ENCODE data around the gene MRGPRF. TPM values are rescaled to one million over a fixed set of nuclear protein-coding genes. Genes with fewer than 3 reads are reported as not detected.

The MRGPRF gene
- polyA plus RNA-seq, 2 of the 4 experiments (the other 2 are of a cell fraction): 0.04 TPM; not detected in 1

- no peak overlapping the region for H3K4me3 ChIP-seq
- H3K4me2 ChIP-seq: no peak overlapping the region
- H3K4me1 ChIP-seq: peaks cover 11% of the 10 kb centered on the region; the same call in 2 of the 3 replicates
- DNase-seq (ENCODE audit: low read depth in 1 of 2, low spot score in 1 of 2) (no peak), ATAC-seq (no peak), FAIRE-seq (no peak)
- TF ChIP-seq HEYL (CRISPR knock-in tag; IDR thresholded peaks at IDR 0.05) (no peak), NFE2L2 (conservative IDR thresholded peaks at IDR 0.05; ENCODE audit: low read length) (no peak), ZNF302 (CRISPR knock-in tag; IDR thresholded peaks at IDR 0.05) (no peak), RARB (CRISPR knock-in tag; IDR thresholded peaks at IDR 0.05) (no peak), NPAS2 (CRISPR knock-in tag; IDR thresholded peaks at IDR 0.05; ENCODE audit: borderline replicate concordance) (no peak), PHF8 (IDR thresholded peaks at IDR 0.05; ENCODE audit: borderline replicate concordance, low read depth) (no peak), GATA3 (IDR thresholded peaks at IDR 0.05; ENCODE audit: borderline replicate concordance) (no peak), MAZ (IDR thresholded peaks at IDR 0.05; ENCODE audit: borderline replicate concordance, low read depth, low read length) (no peak), EHMT2 (IDR thresholded peaks at IDR 0.05; ENCODE audit: low read depth) (no peak), POLR2A (IDR thresholded peaks at IDR 0.05; ENCODE audit: low read length) (no peak), HES2 (IDR thresholded peaks at IDR 0.05) (no peak), ZFP36 (IDR thresholded peaks at IDR 0.05; ENCODE audit: borderline replicate concordance, partially characterized antibody) (no peak)
- TF ChIP-seq, protein P1, sequence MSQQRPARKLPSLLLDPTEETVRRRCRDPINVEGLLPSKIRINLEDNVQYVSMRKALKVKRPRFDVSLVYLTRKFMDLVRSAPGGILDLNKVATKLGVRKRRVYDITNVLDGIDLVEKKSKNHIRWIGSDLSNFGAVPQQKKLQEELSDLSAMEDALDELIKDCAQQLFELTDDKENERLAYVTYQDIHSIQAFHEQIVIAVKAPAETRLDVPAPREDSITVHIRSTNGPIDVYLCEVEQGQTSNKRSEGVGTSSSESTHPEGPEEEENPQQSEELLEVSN (IDR thresholded peaks at IDR 0.05; ENCODE audit: borderline replicate concordance, low read depth): no peak
- TF ChIP-seq, protein P2, sequence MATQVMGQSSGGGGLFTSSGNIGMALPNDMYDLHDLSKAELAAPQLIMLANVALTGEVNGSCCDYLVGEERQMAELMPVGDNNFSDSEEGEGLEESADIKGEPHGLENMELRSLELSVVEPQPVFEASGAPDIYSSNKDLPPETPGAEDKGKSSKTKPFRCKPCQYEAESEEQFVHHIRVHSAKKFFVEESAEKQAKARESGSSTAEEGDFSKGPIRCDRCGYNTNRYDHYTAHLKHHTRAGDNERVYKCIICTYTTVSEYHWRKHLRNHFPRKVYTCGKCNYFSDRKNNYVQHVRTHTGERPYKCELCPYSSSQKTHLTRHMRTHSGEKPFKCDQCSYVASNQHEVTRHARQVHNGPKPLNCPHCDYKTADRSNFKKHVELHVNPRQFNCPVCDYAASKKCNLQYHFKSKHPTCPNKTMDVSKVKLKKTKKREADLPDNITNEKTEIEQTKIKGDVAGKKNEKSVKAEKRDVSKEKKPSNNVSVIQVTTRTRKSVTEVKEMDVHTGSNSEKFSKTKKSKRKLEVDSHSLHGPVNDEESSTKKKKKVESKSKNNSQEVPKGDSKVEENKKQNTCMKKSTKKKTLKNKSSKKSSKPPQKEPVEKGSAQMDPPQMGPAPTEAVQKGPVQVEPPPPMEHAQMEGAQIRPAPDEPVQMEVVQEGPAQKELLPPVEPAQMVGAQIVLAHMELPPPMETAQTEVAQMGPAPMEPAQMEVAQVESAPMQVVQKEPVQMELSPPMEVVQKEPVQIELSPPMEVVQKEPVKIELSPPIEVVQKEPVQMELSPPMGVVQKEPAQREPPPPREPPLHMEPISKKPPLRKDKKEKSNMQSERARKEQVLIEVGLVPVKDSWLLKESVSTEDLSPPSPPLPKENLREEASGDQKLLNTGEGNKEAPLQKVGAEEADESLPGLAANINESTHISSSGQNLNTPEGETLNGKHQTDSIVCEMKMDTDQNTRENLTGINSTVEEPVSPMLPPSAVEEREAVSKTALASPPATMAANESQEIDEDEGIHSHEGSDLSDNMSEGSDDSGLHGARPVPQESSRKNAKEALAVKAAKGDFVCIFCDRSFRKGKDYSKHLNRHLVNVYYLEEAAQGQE (IDR thresholded peaks at IDR 0.05): no peak
- no peak overlapping the region for H3K27ac ChIP-seq
- CTCF ChIA-PET: interaction anchor here (1.0 kb wide), 1 partner anchor 14 kb away, joined by 3 read pairs; no protein-coding TSS in a partner anchor
- H3K9me3 ChIP-seq: no peaks in the 10 kb centered on the region
- WGBS (ENCODE audit: missing lambda C conversion rate): 57% methylated on average over 6 of the region's 6 CpGs
- POLR2A ChIA-PET: no interaction called here
These were observed 27.0 kb upstream of the MRGPRF start for GRCh38 chr11:69040051-69040450.

DNA sequence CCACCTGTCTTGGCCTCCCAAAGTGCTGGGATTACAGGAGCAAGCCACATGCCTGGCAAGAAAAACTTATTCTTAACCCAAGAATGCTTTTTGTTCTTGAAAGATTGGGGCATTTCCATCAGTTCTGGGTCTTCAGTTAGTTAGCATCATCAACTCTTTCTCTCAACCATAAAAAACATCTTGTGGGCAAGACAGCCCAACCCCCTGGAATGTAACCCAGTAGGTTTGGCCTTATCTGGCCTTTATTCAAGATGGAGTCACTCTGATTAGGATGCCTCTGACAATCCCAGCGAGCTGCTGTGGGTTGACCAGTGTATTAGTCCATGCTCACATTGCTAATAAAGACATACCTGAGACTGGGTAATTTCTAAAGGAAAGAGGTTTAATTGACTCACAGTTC lies 26.5 kb upstream of the MRGPRF start:
- CTCF ChIA-PET: interaction anchor here (0.6 kb wide), 1 partner anchor 59 kb away, joined by 3 read pairs; the partner anchor contains the start of gene MRGPRD
- DNase-seq (ENCODE audit: low read depth in 1 of 2, low spot score in 1 of 2) (no peak), ATAC-seq (no peak), FAIRE-seq (no peak)
- Histone ChIP-seq H3K4me3 (no peak overlapping the region), H3K9me3 (no peaks in the 10 kb centered on the region), H3K4me2 (no peak overlapping the region), H3K4me1 (peaks cover 8% of the 10 kb centered on the region; the same call in 2 of the 3 replicates), H3K27ac (no peak overlapping the region)
- POLR2A ChIA-PET: no interaction called here
- TF ChIP-seq NR3C1 (IDR thresholded peaks at IDR 0.05) (no peak), POLR2A (IDR thresholded peaks at IDR 0.05; ENCODE audit: low read length) (no peak), MAFK (IDR thresholded peaks at IDR 0.05; ENCODE audit: partially characterized antibody) (no peak), SMC3 (IDR thresholded peaks at IDR 0.05) (no peak), NFE2L2 (conservative IDR thresholded peaks at IDR 0.05; ENCODE audit: low read length) (no peak), EHF (CRISPR knock-in tag; IDR thresholded peaks at IDR 0.05) (no peak), USF2 (IDR thresholded peaks at IDR 0.05) (no peak), FOSL2 (IDR thresholded peaks at IDR 0.05) (no peak), FOSL2 (CRISPR knock-in tag; IDR thresholded peaks at IDR 0.05) (no peak), KDM1A (IDR thresholded peaks at IDR 0.05; ENCODE audit: low read depth) (no peak), RCOR1 (IDR thresholded peaks at IDR 0.05; ENCODE audit: low read depth, low read length) (no peak), HOXA7 (CRISPR knock-in tag; IDR thresholded peaks at IDR 0.05) (no peak), RFX5 (IDR thresholded peaks at IDR 0.05) (no peak), HDAC2 (IDR thresholded peaks at IDR 0.05) (no peak)
- TF ChIP-seq, protein P3, sequence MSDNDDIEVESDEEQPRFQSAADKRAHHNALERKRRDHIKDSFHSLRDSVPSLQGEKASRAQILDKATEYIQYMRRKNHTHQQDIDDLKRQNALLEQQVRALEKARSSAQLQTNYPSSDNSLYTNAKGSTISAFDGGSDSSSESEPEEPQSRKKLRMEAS (IDR thresholded peaks at IDR 0.05): no peak
- TF ChIP-seq, protein P1 (IDR thresholded peaks at IDR 0.05; ENCODE audit: borderline replicate concordance, low read depth): no peak
- TF ChIP-seq, protein P4, sequence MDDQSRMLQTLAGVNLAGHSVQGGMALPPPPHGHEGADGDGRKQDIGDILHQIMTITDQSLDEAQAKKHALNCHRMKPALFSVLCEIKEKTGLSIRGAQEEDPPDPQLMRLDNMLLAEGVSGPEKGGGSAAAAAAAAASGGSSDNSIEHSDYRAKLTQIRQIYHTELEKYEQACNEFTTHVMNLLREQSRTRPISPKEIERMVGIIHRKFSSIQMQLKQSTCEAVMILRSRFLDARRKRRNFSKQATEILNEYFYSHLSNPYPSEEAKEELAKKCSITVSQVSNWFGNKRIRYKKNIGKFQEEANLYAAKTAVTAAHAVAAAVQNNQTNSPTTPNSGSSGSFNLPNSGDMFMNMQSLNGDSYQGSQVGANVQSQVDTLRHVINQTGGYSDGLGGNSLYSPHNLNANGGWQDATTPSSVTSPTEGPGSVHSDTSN (IDR thresholded peaks at IDR 0.05): no peak
- TF ChIP-seq, protein P2 (IDR thresholded peaks at IDR 0.05): no peak
- WGBS (ENCODE audit: missing lambda C conversion rate): 76% methylated on average over 1 of the region's 1 CpG
